HepG2 (cell line): ENCODE measurements around the gene CCDC69. TPM values are rescaled to one million over a fixed set of nuclear protein-coding genes. Genes with fewer than 3 reads are reported as not detected.

ENCODE experiments used
- ATRX ChIP-seq: sonication (generic); formaldehyde crosslinking; IDR thresholded peaks from 2 replicates; pipeline ENCODE4 v1.4.0; 2020; ENCODE audit warnings: missing genetic modification reagents, borderline replicate concordance
- CSRNP1 ChIP-seq: sonication (generic); formaldehyde crosslinking; IDR thresholded peaks from 2 replicates; pipeline ENCODE4 v1.8.1; 2023; ENCODE audit warnings: mild to moderate bottlenecking, missing genetic modification reagents
- DMAP1 ChIP-seq: IDR thresholded peaks from 2 replicates; pipeline ENCODE4 v1.6.1; 2016
- FOXA1 ChIP-seq, 2 experiments: fragments of 450-650 bp in 1 of 2; sonication (generic) in 1 of 2; formaldehyde crosslinking in 1 of 2; IDR thresholded peaks; 2 replicates each; pipeline versions ENCODE4 v1.4.0 to v1.6.1; 2016 to 2020; ENCODE audit warnings: missing genetic modification reagents in 1 of 2
- GZF1 ChIP-seq: sonication (generic); formaldehyde crosslinking; IDR thresholded peaks from 2 replicates; pipeline ENCODE4 v1.5.1; 2020; ENCODE audit warnings: mild to moderate bottlenecking, missing genetic modification reagents
- HMG20B ChIP-seq: conservative IDR thresholded peaks from 2 replicates; pipeline ENCODE4 v1.6.1; 2016; ENCODE audit warnings: missing genetic modification reagents, missing compliant biosample characterization
- KLF16 ChIP-seq, 2 experiments: sonication (generic) in 1 of 2; formaldehyde crosslinking in 1 of 2; IDR thresholded peaks; 2 replicates each; pipeline versions ENCODE4 v1.6.1 to v1.8.0; 2016 to 2023; ENCODE audit warnings: missing genetic modification reagents in 2 of 2, missing compliant biosample characterization in 1 of 2
- NCOA2 ChIP-seq: sonication (generic); formaldehyde crosslinking; IDR thresholded peaks from 2 replicates; pipeline ENCODE4 v1.8.0; 2022; ENCODE audit warnings: inconsistent platforms
- NR2F1 ChIP-seq, 2 experiments: fragments of 450-650 bp in 1 of 2; formaldehyde crosslinking in 1 of 2; IDR thresholded peaks; 2 replicates each; pipeline versions ENCODE4 v1.5.0 to v1.6.1; 2016 to 2020; ENCODE audit warnings: mild to moderate bottlenecking in 1 of 2, missing compliant biosample characterization in 1 of 2, missing genetic modification reagents in 1 of 2, moderate library complexity in 1 of 2
- POGK ChIP-seq: sonication (generic); formaldehyde crosslinking; conservative IDR thresholded peaks from 2 replicates; pipeline ENCODE4 v1.8.0; 2022; ENCODE audit warnings: mild to moderate bottlenecking, moderate library complexity, missing genetic modification reagents
- POLR2A ChIP-seq, 2 experiments: IDR thresholded peaks; 2 replicates each; pipeline ENCODE4 v1.6.1; 2011; ENCODE audit warnings: low read depth in 2 of 2, low read length in 2 of 2, mild to moderate bottlenecking in 1 of 2, moderate library complexity in 1 of 2; ENCODE audit not compliant: insufficient read depth in 1 of 2
- POLR2AphosphoS2 ChIP-seq: IDR thresholded peaks from 2 replicates; pipeline ENCODE4 v1.6.1; 2011; ENCODE audit warnings: low read depth, low read length, improper control_type of control experiment
- SCMH1 ChIP-seq: sonication (generic); formaldehyde crosslinking; IDR thresholded peaks from 2 replicates; pipeline ENCODE4 v1.9.0; 2021; ENCODE audit warnings: missing genetic modification reagents, mild to moderate bottlenecking, borderline replicate concordance
- SIN3A ChIP-seq: IDR thresholded peaks from 2 replicates; pipeline ENCODE4 v1.6.1; 2011; ENCODE audit warnings: low read depth, mild to moderate bottlenecking, control low read depth, low read length, borderline replicate concordance
- SOX13 ChIP-seq, 3 experiments: fragments of 450-650 bp in 1 of 3; sonication (generic) in 1 of 3; formaldehyde crosslinking in 1 of 3; IDR thresholded peaks in 2 of 3; conservative IDR thresholded peaks in 1 of 3; 2 replicates each; pipeline versions ENCODE4 v1.5.0 to v1.6.1; 2016 to 2020; ENCODE audit warnings: antibody characterized with exemption in 1 of 3, mild to moderate bottlenecking in 1 of 3, missing compliant biosample characterization in 1 of 3, missing genetic modification reagents in 1 of 3, moderate library complexity in 1 of 3
- ZNF101 ChIP-seq: sonication (generic); formaldehyde crosslinking; IDR thresholded peaks from 2 replicates; pipeline ENCODE4 v1.4.0; 2020; ENCODE audit warnings: mild to moderate bottlenecking, low read depth, missing genetic modification reagents, borderline replicate concordance
- ZNF230 ChIP-seq: sonication (generic); formaldehyde crosslinking; IDR thresholded peaks from 2 replicates; pipeline ENCODE4 v1.4.0; 2020; ENCODE audit warnings: mild to moderate bottlenecking, missing genetic modification reagents
- polyA plus RNA-seq, 8 experiments: library from polyadenylated mRNA; depleted of rRNA in 3 of 8; stranded (reverse) in 7 of 8; unstranded in 1 of 8; fragments of >200 nt; fragmentation: Illumina TruSeq in 4 of 8; extraction: Trizol in 4 of 8; gene quantifications; 2 replicates each; pipeline versions ENCODE4 v1.2.1 to v1.2.3, GENCODE V29; 2011 to 2016; ENCODE audit warnings: low read depth in 4 of 8, missing spikeins in 1 of 8, mixed read lengths in 1 of 8; ENCODE audit not compliant: insufficient read depth in 1 of 8
- total RNA-seq, 5 experiments: library from RNA; depleted of rRNA; stranded (reverse); fragments of >200 nt; fragmentation: Illumina TruSeq; extraction: Trizol; gene quantifications; 2 replicates each; pipeline ENCODE4 v1.2.3, GENCODE V29; 2016; ENCODE audit warnings: low read depth in 1 of 5
- TF ChIP-seq, protein P1 (sequence below): sonication (generic); formaldehyde crosslinking; IDR thresholded peaks from 2 replicates; pipeline ENCODE4 v1.9.0; 2022; ENCODE audit warnings: missing genetic modification reagents, mild to moderate bottlenecking, borderline replicate concordance
- TF ChIP-seq, protein P2 (sequence below): sonication (generic); formaldehyde crosslinking; IDR thresholded peaks from 2 replicates; pipeline ENCODE4 v1.5.0; 2020; ENCODE audit warnings: mild to moderate bottlenecking, missing genetic modification reagents
- TF ChIP-seq, protein P3 (sequence below): sonication (generic); formaldehyde crosslinking; IDR thresholded peaks from 2 replicates; pipeline ENCODE4 v1.4.0; 2020; ENCODE audit warnings: missing genetic modification reagents, borderline replicate concordance

CCDC69 gene
- total and polyA plus RNA-seq, 2 of the 13 experiments (the other 11 are each of a cell fraction or from before 2014, with no cell fraction given): 12.2 to 45.2 TPM

- TF ChIP-seq, protein P1, sequence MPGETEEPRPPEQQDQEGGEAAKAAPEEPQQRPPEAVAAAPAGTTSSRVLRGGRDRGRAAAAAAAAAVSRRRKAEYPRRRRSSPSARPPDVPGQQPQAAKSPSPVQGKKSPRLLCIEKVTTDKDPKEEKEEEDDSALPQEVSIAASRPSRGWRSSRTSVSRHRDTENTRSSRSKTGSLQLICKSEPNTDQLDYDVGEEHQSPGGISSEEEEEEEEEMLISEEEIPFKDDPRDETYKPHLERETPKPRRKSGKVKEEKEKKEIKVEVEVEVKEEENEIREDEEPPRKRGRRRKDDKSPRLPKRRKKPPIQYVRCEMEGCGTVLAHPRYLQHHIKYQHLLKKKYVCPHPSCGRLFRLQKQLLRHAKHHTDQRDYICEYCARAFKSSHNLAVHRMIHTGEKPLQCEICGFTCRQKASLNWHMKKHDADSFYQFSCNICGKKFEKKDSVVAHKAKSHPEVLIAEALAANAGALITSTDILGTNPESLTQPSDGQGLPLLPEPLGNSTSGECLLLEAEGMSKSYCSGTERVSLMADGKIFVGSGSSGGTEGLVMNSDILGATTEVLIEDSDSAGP (CRISPR knock-in tag): peak; percentile 99
- TF ChIP-seq HMG20B (CRISPR knock-in tag) (peak; percentile 96), POLR2A (IDR thresholded peaks at IDR 0.05; ENCODE audit: insufficient read depth in 1 of 2, low read depth in 2 of 2, low read length in 2 of 2) (peak in 1 of 2 experiments; percentile 74; a peak in 2 of 4 replicates), GZF1 (CRISPR knock-in tag) (peak; percentile 100), ZNF230 (no peak), KLF16 (CRISPR knock-in tag; IDR thresholded peaks at IDR 0.05) (peak in 1 of 2 experiments; percentile 70; a peak in 2 of 4 replicates), POGK (CRISPR knock-in tag) (no peak; the same call in none of the 2 replicates), FOXA1 (IDR thresholded peaks at IDR 0.05) (no peak), FOXA1 (CRISPR knock-in tag; IDR thresholded peaks at IDR 0.05) (peak; percentile 82), CSRNP1 (CRISPR knock-in tag) (no peak), ATRX (CRISPR knock-in tag) (no peak), DMAP1 (CRISPR knock-in tag) (0 out of 2 replicates have a peak, but pooled peaks have one; percentile 38), NCOA2 (CRISPR knock-in tag) (peak; percentile 87), ZNF101 (CRISPR knock-in tag) (no peak), POLR2AphosphoS2 (no peak), SOX13 (IDR thresholded peaks at IDR 0.05) (no peak), SOX13 (CRISPR knock-in tag; conservative IDR thresholded peaks at IDR 0.05 in 1 of 2, IDR thresholded peaks at IDR 0.05 in 1 of 2) (peak in 1 of 2 experiments; percentile 72; a peak in 2 of 4 replicates), SCMH1 (CRISPR knock-in tag) (no peak), NR2F1 (CRISPR knock-in tag; IDR thresholded peaks at IDR 0.05) (0 out of 4 replicates have a peak, but pooled peaks of 1 of the 2 experiments have one; percentile 7), SIN3A (0 out of 2 replicates have a peak, but pooled peaks have one; percentile 49)
- TF ChIP-seq, protein P2, sequence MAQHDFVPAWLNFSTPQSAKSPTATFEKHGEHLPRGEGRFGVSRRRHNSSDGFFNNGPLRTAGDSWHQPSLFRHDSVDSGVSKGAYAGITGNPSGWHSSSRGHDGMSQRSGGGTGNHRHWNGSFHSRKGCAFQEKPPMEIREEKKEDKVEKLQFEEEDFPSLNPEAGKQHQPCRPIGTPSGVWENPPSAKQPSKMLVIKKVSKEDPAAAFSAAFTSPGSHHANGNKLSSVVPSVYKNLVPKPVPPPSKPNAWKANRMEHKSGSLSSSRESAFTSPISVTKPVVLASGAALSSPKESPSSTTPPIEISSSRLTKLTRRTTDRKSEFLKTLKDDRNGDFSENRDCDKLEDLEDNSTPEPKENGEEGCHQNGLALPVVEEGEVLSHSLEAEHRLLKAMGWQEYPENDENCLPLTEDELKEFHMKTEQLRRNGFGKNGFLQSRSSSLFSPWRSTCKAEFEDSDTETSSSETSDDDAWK (CRISPR knock-in tag): no peak
- TF ChIP-seq, protein P3, sequence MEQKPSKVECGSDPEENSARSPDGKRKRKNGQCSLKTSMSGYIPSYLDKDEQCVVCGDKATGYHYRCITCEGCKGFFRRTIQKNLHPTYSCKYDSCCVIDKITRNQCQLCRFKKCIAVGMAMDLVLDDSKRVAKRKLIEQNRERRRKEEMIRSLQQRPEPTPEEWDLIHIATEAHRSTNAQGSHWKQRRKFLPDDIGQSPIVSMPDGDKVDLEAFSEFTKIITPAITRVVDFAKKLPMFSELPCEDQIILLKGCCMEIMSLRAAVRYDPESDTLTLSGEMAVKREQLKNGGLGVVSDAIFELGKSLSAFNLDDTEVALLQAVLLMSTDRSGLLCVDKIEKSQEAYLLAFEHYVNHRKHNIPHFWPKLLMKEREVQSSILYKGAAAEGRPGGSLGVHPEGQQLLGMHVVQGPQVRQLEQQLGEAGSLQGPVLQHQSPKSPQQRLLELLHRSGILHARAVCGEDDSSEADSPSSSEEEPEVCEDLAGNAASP (CRISPR knock-in tag): peak; percentile 36; the same call in 1 of the 2 replicates
Observed at GRCh38 chr5:151234476-151235238, 10.8 kb upstream of the CCDC69 start (continued).
